ENCODE measurements around the gene RNGTT.

GRCh38 chr6:88596801-88597200 lies 366.6 kb downstream of the RNGTT start:
- TF ChIP-seq CTCF (optimal IDR thresholded peaks at IDR 0.05 in 1 of 3, IDR thresholded peaks at IDR 0.05 in 1 of 3, conservative IDR thresholded peaks at IDR 0.05 in 1 of 3; ENCODE audit: extremely low read depth in 1 of 3, insufficient read depth in 2 of 3, low read length in 3 of 3), result no peak
- no peak for TF ChIP-seq EZH2 (IDR thresholded peaks at IDR 0.05; ENCODE audit: low read length)
